SK-N-DZ (cell line): ENCODE results near the gene DPP8. TPM values are rescaled to one million over a fixed set of nuclear protein-coding genes. Genes with fewer than 3 reads are reported as not detected.
A peak's percentile ranks its signal among the peaks of the same experiment; 100 is the strongest.
"Not testable (repeated sequence)": the region's sequence is repeated elsewhere in the genome, so short reads cannot be mapped to it uniquely, and the experiment has no call there.

Experiments
- DNase-seq: peaks from one replicate; pipeline ENCODE4 v3.0.0-alpha.2; 2015; ENCODE audit warnings: low spot score
- polyA plus RNA-seq, 2 experiments: library from polyadenylated mRNA; depleted of rRNA; stranded (reverse); fragments of >200 nt; gene quantifications; 2 replicates each; pipeline ENCODE4 v1.2.3, GENCODE V29; 2014

The DPP8 gene
- 19.5 and 24.9 TPM in 2 replicates for polyA plus RNA-seq (2014; cell fraction: cytosol; rRNA removed)
- polyA plus RNA-seq (2014; cell fraction: nucleus; rRNA removed) = 13.4 and 15.8 TPM in 2 replicates

DNA sequence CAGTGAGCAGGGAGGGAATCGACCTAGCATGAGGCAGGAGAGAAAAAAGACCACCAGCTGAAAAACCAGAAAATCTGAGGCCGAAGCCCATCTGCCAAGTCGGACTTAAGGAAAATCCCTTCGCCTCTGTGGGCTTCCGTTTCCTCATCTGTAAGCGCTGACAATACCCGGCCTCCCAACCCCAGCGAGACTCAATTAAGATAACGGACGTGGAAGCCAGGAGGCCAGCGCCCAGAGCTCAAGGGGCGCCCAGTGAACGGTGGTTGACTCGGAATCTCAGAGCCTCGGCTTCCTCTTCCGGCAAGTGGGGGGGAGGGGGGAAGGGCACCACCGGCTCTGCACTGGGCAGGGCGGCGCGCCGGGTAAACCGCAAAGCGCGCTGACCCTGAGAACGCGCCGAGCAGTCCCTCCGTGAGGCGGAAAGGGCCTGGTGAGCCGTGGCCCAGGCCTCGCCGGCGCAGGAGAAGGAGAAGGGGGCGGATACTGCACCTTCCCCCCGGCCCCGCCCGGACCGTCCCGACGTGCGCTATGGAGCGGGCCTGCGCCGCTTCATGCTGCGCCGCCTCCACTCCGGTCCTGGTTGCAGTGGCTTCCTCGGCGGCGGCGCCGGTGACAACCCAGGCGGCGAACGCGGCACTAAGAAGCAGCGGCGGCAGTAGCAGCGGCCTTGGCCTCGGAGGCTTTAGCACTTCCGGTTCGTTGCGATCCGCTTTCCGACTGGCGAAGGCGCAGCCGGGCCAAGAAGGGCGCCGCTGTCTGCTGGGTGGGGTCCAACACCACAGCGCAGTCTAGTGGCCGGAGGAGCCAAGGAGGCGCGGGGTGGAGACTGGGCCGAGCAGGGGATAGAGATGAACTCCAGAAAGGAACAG is at the start of gene DPP8:
Gene DPP8, minus strand, starts transcription at position 693 of the 869 bp plus-strand sequence. CDS start 5,136 bp downstream, outside the sequence.
- DNase-seq = peak; percentile 95

- DNase-seq = no peak
Measured at GRCh38 chr15:65561934-65562333, 44.4 kb upstream of the DPP8 start.

- no peak for DNase-seq
Measured at GRCh38 chr15:65559941-65560340, 42.5 kb upstream of the DPP8 start.

DNA sequence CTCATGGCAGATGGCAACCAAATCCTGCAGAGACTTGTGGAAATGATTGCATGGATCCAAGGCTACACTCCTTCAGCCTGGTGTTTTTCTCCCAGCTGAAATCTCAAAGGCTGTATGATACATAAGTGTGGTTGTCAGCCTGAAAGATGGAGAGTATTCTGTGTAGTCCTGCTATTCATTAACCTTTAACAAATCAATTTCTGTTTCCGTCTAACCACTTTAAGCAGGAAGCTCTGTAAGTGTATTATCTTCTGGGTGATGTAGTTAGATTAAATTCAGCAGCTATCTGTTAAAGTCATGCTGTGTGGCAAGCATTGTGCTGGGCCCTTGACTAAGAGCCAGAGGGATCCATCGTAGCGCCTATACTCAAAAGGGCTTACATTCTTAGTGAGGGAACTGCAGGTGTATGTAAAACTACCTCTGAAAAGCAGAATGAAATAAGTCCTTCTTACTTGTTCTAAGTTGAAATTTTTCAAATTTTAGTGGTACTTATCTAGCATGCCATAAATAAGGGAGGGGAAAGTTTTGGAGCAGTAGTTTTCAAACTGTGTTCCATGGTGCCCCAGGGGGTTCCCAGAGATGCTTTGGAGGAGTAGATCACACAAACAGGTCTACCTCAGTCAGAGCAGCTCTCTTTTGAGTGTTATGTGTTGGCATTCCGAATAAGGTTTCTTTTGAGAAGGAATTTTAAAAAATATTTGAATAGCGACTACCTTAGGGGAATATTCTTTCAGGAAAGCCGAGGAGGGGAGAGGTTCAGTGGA is 41.7 kb upstream of the DPP8 start:
- no peak for DNase-seq

- no peak for DNase-seq
Measured at GRCh38 chr15:65558336-65558735, 40.8 kb upstream of the DPP8 start.

DNA sequence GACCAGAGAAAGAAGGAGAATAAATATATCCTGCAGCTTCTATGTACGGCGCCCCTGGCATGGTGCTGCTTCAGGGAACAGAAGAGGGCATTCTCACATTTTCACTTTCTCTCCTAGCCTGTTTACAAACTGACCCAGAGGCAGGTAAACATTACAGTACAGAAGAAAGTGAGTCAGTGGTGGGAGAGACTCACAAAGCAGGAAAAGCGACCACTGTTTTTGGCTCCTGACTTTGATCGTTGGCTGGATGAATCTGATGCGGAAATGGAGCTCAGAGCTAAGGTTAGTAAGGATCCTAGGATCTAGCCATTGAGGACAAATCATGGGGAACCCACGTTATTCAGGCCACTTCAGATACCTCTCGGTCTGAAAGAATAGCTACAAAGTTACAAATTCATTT is 39.1 kb upstream of the DPP8 start:
- no peak for DNase-seq

DNA sequence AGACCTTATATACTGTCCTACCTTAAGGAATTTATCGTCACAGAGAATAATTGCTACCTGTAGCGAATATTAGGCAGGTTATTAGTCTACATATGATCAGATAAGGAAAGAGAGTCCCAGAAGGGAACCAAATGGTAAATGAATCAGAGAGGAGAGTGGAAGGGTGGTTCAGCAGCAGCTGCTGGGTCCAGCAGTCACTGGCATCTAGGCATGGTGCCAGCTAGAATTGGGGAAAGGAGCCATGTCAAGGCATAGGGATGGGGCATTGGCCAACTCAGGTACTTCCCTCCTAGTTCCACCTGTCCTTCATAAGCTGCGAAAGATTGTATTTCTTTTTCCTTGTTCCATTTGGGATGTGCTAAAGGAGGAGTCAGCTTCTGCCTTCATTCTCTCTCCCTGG is 36.2 kb upstream of the DPP8 start:
- DNase-seq = no peak

GRCh38 chr15:65552851-65553250 is 35.4 kb upstream of the DPP8 start:
- not testable (repeated sequence) for DNase-seq

DNA sequence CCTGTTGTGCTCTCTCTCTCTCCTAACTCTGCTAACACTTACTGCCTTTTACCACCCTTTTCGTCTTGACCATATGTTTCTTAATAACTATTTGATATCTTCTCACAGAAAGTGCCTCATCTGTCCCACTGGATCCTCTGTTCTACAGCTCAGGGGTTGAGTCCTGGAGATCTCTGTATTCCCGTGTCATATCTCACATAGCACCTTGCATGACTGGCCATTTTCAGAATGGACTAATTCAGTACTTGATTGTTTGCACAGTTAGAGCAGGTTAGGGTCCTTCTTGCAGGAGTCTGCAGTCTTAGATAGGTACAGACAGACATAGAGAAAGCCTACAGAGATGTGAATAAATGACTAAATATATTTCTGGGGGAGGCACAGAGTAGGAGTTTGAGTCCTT is 33.7 kb upstream of the DPP8 start:
- DNase-seq = no peak

DNA sequence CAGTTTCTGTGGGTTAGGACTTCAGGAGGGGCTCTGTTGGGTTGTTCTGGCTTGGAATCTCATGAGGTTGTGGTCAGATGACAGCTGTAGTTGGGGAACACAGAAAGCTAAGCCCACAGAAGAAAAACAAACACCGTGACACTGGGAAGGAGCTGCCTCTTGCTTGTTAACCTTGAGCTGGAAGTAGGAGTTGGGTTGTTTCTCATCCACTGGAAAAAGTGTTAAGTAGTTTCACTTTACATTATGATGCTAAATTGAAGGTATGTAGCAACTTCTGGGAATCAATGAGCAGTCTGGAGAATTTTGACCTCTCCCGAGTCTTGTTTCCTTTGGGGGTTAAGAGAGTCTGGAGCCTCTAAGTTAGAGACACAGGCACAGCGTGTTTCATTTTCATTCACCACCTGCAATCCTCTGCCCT is 33.2 kb upstream of the DPP8 start:
- no peak for DNase-seq

DNA sequence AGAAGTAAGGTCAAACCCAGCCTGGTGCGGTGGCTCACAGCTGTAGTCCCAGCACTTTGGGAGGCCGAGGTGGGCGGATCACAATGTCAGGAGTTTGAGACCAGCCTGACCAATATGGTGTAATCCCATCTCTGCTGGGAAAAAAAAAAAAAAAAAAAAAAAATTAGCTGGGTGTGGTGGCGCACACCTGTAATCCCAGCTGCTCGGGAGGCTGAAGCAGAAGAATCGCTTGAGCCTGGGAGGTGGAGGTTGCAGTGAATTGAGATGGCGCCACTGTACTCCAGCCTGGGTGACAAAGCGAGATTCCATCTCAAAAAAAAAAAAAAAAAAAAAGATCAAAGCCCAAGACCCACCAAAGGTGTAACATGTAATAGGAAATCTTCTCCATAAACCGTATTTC is 31.8 kb upstream of the DPP8 start:
- DNase-seq = not testable (repeated sequence)

- no peak for DNase-seq
Measured at GRCh38 chr15:65547841-65548240, 30.4 kb upstream of the DPP8 start.

DNA sequence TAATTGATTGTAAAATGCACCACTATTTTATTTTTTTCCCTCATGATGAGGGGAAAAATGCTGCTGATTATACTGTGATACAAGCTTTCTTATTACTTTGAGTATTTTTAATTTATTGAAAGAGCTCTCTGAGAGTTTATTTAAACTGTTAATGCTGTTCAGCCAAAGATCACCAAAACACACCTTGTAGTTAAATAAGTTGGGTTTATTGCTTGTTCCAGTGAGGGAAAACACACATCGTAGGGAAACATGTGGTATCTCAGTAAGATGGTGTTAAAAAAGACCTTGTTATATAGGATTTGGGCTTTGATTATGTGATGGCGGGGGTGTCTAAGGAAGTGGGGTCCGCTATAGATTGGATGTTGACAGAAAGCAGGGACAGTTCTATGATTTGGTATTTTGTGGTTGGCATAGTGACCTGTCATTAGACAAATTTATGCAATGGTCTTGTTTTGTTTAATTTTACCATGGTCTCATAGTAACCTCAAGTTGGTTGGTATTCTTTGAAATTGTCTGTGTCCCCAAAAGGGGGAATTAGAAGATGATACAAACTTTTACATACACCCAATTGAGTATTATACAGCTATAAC is 23.8 kb upstream of the DPP8 start:
- no peak for DNase-seq

GRCh38 chr15:65540314-65540713 is 22.8 kb upstream of the DPP8 start:
- DNase-seq = no peak

- no peak for DNase-seq
Measured at GRCh38 chr15:65535192-65535591, 17.7 kb upstream of the DPP8 start.

- DNase-seq = no peak
Measured at GRCh38 chr15:65533057-65533756, 15.7 kb upstream of the DPP8 start.

DNA sequence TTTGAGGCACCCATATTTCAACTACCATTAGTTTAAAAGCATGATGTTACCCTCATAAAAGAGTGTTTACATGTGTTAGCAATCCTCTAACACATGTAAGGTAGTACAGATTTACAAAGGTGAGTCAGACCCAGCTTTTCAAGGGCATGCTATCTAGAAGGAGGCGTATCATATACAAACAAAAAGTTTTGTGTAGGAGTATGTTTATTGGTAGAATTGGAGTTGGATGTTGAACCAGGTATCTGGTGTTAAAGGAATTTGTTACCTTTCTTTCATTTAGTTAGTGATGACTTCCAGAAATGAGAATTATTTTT is 15.2 kb upstream of the DPP8 start:
- DNase-seq = no peak

DNA sequence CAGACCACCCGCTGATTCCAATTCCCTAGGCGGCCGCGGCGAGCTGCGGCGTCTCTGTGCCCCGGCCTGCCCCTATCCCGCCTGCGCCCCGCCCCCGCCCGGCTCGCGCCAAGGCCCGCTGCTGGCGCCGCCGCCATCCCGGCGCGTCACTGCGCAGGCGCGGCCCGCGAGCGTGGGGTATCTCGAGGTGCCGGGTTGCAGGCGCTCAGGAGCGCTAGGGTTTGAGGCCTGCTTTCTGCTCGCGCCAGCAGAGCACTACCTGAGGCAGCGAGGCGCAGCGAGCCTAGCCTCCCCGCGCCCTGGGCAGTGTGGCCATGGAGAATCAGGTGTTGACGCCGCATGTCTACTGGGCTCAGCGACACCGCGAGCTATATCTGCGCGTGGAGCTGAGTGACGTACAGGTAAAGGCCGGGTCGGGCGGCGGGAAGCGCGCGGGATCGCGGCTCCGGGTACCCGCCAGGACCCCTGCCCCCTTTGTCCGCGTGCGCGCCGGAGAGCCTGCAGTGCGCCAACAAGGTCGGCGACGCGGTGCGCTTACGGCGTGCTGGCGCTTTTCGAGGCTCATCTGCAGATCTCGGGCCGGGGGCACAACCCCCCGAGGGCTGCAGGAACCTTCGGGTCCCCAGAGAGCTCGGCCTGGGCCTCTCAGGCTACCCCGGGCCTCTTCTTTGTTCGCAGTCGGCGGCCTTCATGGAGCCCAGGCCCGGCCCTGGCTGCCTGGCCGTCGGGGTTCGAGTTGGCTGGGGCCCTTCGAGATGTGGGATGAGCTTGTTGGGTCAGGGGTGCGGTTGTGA is 13.0 kb upstream of the DPP8 start, which contains the start of gene HACD3:
Gene HACD3, plus strand, starts transcription at position 146 of the 794 bp plus-strand sequence. Its CDS starts 169 bp downstream, at position 315.
- DNase-seq = peak; percentile 91

DNA sequence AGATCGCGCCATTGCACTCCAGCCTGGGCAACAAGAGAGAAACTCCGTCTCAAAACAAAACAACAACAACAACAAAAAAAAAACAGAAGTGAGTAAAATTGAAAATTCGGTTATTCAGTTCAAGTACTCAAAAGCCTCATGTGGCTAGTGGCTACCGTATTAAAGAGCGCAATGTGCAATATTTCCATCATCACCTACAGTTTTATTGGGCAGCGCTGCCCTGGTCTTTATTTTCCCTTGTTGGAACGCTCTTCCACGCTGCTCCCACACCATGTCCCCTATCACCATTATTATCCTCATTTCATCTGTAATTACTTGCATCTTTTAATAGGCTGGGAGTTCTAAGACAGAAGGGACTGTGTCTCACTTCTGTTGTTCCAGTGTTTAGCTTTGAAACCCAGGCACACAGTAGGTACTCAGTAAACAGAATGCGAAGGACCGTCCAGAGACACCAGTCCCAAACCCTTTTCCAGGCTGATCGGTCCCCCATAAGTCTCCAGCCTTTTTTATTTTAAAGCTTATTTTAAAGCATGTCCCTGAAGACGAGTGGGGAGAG is 12.4 kb upstream of the DPP8 start:
- DNase-seq = no peak

- no peak for DNase-seq
Measured at GRCh38 chr15:65528461-65529060, 11.1 kb upstream of the DPP8 start.
